Mucosa of descending colon (tissue), 3 donors: Measurements from ENCODE around the gene CNTRL. TPM values are rescaled to one million over a fixed set of nuclear protein-coding genes. Genes with fewer than 3 reads are reported as not detected.

Source experiments
- ATAC-seq: fragments of 200-7000 bp; cut with Tn5 transposase; one replicate; pipeline ENCODE4 v1.9.1; 2020; ENCODE audit warnings: mild to moderate bottlenecking, moderate library complexity
- DNase-seq, 3 donors: peaks; one replicate each; pipeline ENCODE4 v3.0.0-alpha.2; 2020
- H3K36me3 ChIP-seq: fragments of 200-600 bp; one replicate; pipeline ENCODE4 v1.8.0; 2021; ENCODE audit warnings: low read depth, mild to moderate bottlenecking
- H3K4me1 ChIP-seq: fragments of 200-600 bp; one replicate; pipeline ENCODE4 v1.8.0; 2021; ENCODE audit warnings: low read depth, mild to moderate bottlenecking
- H3K4me3 ChIP-seq: fragments of 200-600 bp; one replicate; pipeline ENCODE4 v1.8.0; 2021; ENCODE audit warnings: mild to moderate bottlenecking
- H3K9me3 ChIP-seq: fragments of 200-600 bp; one replicate; pipeline ENCODE4 v1.8.0; 2021; ENCODE audit warnings: mild to moderate bottlenecking
- CTCF ChIP-seq: fragments of 200-600 bp; IDR thresholded peaks from one replicate; pipeline ENCODE4 v1.8.0; 2022; ENCODE audit warnings: antibody characterized with exemption, mild to moderate bottlenecking
- intact Hi-C, 2 donors: fragments of 100-400 bp; cut with DNase I in 1 of 2; cut with micrococcal nuclease in 1 of 2; formaldehyde crosslinking; loops; one replicate each; pipeline versions ENCODE4 v1.11.0 to v1.11.1; 2022; cut with DNase I, micrococcal nuclease
- total RNA-seq, 3 donors: library from RNA; stranded (reverse); fragmentation: NEBNext Ultra II Directional in 2 of 3; extraction: Animal tissue kit (Norgen Biotek cat#: 25700) in 2 of 3; gene quantifications; one replicate each; pipeline versions ENCODE4 v1.2.1 to v1.2.4, GENCODE V29; 2021 to 2023
- donor health status: DM: no; HTN: no; CAD: no; lungs with moderate emphysema.
- donor health status: DM: no; HTN: no; CAD: no.
- donor health status: DM: no; HTN: yes; CAD: no.

CNTRL gene
- total RNA-seq, 3 donors from 2014 or later, result 9.6 to 12.4 (median 9.7) TPM

- H3K9me3 ChIP-seq, result no peaks in the 10 kb centered on the region
- no peak for DNase-seq
- ATAC-seq, result no peak
- H3K4me1 ChIP-seq, result no peaks in the 10 kb centered on the region
- intact Hi-C loops, result no loop called here
- no peak overlapping the region for H3K4me3 ChIP-seq
- H3K36me3 ChIP-seq, result no peaks in the 10 kb centered on the region
- no peak for TF ChIP-seq CTCF
Observed at GRCh38 chr9:121138561-121138960, 63.8 kb downstream of the CNTRL start.

GRCh38 chr9:121138973-121139372 lies 64.2 kb downstream of the CNTRL start:
- Histone ChIP-seq H3K4me1 (no peaks in the 10 kb centered on the region), H3K4me3 (no peak overlapping the region), H3K36me3 (no peaks in the 10 kb centered on the region), H3K9me3 (no peaks in the 10 kb centered on the region)
- ATAC-seq (no peak), DNase-seq (no peak)
- no peak for TF ChIP-seq CTCF
- intact Hi-C loops, result no loop called here

- DNase-seq (no peak), ATAC-seq (no peak)
- Histone ChIP-seq H3K4me1 (no peaks in the 10 kb centered on the region), H3K4me3 (no peak overlapping the region), H3K9me3 (no peaks in the 10 kb centered on the region), H3K36me3 (no peaks in the 10 kb centered on the region)
- TF ChIP-seq CTCF, result no peak
- intact Hi-C loops, result no loop called here
Observed at GRCh38 chr9:121140162-121140561, 65.4 kb downstream of the CNTRL start.

- Histone ChIP-seq H3K36me3 (no peaks in the 10 kb centered on the region), H3K4me3 (no peak overlapping the region), H3K9me3 (no peaks in the 10 kb centered on the region), H3K4me1 (no peaks in the 10 kb centered on the region)
- ATAC-seq (no peak), DNase-seq (no peak)
- no peak for TF ChIP-seq CTCF
- intact Hi-C loops, result no loop called here
Observed at GRCh38 chr9:121141306-121141705, 66.6 kb downstream of the CNTRL start.

GRCh38 chr9:121141706-121142105 lies 67.0 kb downstream of the CNTRL start:
- intact Hi-C loops, result no loop called here
- ATAC-seq (no peak), DNase-seq (no peak)
- Histone ChIP-seq H3K4me1 (no peaks in the 10 kb centered on the region), H3K9me3 (no peaks in the 10 kb centered on the region), H3K4me3 (no peak overlapping the region), H3K36me3 (no peaks in the 10 kb centered on the region)
- TF ChIP-seq CTCF, result no peak

GRCh38 chr9:121143771-121144170 lies 69.0 kb downstream of the CNTRL start:
- intact Hi-C loops, result no loop called here
- TF ChIP-seq CTCF, result no peak
- no peaks in the 10 kb centered on the region for H3K36me3 ChIP-seq
- H3K4me1 ChIP-seq, result no peaks in the 10 kb centered on the region
- H3K4me3 ChIP-seq, result no peak overlapping the region
- no peak for DNase-seq
- H3K9me3 ChIP-seq, result no peaks in the 10 kb centered on the region
- no peak for ATAC-seq
